Sigmoid colon (tissue), 7 donors: ENCODE measurements around the gene PDRG1. TPM values are rescaled to one million over a fixed set of nuclear protein-coding genes. Genes with fewer than 3 reads are reported as not detected.

Experiments used
- DNase-seq: peaks from one replicate; pipeline ENCODE4 v3.0.0-alpha.2; 2019
- H3K27ac ChIP-seq, 4 donors: fragments of 200-600 bp; sonication (generic); one replicate each; pipeline ENCODE4 v1.5.1; 2016 to 2019; ENCODE audit warnings: mild to moderate bottlenecking in 1 of 4
- H3K27me3 ChIP-seq, 3 donors: fragments of 200-600 bp; sonication (generic); one replicate each; pipeline ENCODE4 v1.5.1; 2019; ENCODE audit warnings: mild to moderate bottlenecking in 1 of 3
- H3K36me3 ChIP-seq, 4 donors: fragments of 200-600 bp; sonication (generic); one replicate each; pipeline ENCODE4 v1.5.1; 2016 to 2019
- H3K4me1 ChIP-seq, 4 donors: fragments of 200-600 bp; sonication (generic); one replicate each; pipeline ENCODE4 v1.5.1; 2017 to 2019
- H3K4me3 ChIP-seq, 4 donors: fragments of 200-600 bp; sonication (generic); one replicate each; pipeline ENCODE4 v1.5.1; 2017 to 2019; ENCODE audit warnings: mild to moderate bottlenecking in 2 of 4, moderate library complexity in 1 of 4
- H3K9me3 ChIP-seq, 4 donors: fragments of 200-600 bp in 3 of 4; sonication (generic) in 3 of 4; one replicate each; pipeline versions ENCODE4 v1.5.1 to v1.6.1; 2013 to 2019
- EP300 ChIP-seq, 4 donors: sonication (generic); formaldehyde crosslinking; IDR thresholded peaks; one replicate each; pipeline ENCODE4 v1.6.1; 2017; ENCODE audit warnings: antibody characterized with exemption in 4 of 4
- POLR2A ChIP-seq, 2 donors: fragments of 450-650 bp; IDR thresholded peaks; one replicate each; pipeline ENCODE4 v1.6.1; 2016; ENCODE audit warnings: antibody characterized with exemption in 2 of 2, mild to moderate bottlenecking in 2 of 2, moderate library complexity in 2 of 2
- POLR2AphosphoS5 ChIP-seq, 4 donors: sonication (generic); formaldehyde crosslinking; IDR thresholded peaks; one replicate each; pipeline ENCODE4 v1.6.1; 2017; ENCODE audit warnings: antibody characterized with exemption in 4 of 4
- WGBS, 2 donors: extraction: QIAGEN DNeasy Blood & Tissue Kit; methylation state at CpG; one replicate each; pipeline ENCODE4 v1.1.7; 2013; 5-methylcytosine and 5-hydroxymethylcytosine counted together
- intact Hi-C: fragments of 100-400 bp; cut with DNase I; formaldehyde crosslinking; loops from one replicate; pipeline ENCODE4 v1.15.1; 2023
- polyA plus RNA-seq, 3 donors: library from polyadenylated mRNA; stranded (reverse); fragments of 200-250 nt; gene quantifications; one replicate each; pipeline ENCODE4 v1.2.3, GENCODE V29; 2013
- total RNA-seq, 4 donors: library from RNA; depleted of rRNA; stranded (reverse); fragments of >200 nt; gene quantifications; one replicate each; pipeline ENCODE4 v1.1.0, GENCODE V29; 2016
- TF ChIP-seq, protein P1 (sequence below), 4 experiments: fragments of 450-650 bp in 3 of 4; fragments of 200-600 bp in 1 of 4; IDR thresholded peaks; one replicate each; pipeline ENCODE4 v1.5.1; 2016 to 2019; ENCODE audit warnings: antibody characterized with exemption in 4 of 4, mild to moderate bottlenecking in 3 of 4, moderate library complexity in 2 of 4
- donor health status: healthy with polysubstance abuse.
- donor health status: Bipolar disorder and iron deficiency.
- donor health status: healthy.

Gene PDRG1
- total and polyA plus RNA-seq, 7 donors = 5.0 to 15.2 (median 10.2) TPM

- intact Hi-C loops = no loop called here
- Histone ChIP-seq H3K36me3 (no peaks in the 10 kb centered on the region), H3K4me3 (no peak overlapping the region), H3K27ac (no peak overlapping the region), H3K27me3 (no peaks in the 10 kb centered on the region), H3K9me3 (no peaks in the 10 kb centered on the region), H3K4me1 (no peaks in the 10 kb centered on the region)
- TF ChIP-seq, protein P1, sequence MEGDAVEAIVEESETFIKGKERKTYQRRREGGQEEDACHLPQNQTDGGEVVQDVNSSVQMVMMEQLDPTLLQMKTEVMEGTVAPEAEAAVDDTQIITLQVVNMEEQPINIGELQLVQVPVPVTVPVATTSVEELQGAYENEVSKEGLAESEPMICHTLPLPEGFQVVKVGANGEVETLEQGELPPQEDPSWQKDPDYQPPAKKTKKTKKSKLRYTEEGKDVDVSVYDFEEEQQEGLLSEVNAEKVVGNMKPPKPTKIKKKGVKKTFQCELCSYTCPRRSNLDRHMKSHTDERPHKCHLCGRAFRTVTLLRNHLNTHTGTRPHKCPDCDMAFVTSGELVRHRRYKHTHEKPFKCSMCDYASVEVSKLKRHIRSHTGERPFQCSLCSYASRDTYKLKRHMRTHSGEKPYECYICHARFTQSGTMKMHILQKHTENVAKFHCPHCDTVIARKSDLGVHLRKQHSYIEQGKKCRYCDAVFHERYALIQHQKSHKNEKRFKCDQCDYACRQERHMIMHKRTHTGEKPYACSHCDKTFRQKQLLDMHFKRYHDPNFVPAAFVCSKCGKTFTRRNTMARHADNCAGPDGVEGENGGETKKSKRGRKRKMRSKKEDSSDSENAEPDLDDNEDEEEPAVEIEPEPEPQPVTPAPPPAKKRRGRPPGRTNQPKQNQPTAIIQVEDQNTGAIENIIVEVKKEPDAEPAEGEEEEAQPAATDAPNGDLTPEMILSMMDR (IDR thresholded peaks at IDR 0.05) = no peak
- TF ChIP-seq EP300 (IDR thresholded peaks at IDR 0.05) = no peak
- TF ChIP-seq POLR2A (IDR thresholded peaks at IDR 0.05) = no peak
- TF ChIP-seq POLR2AphosphoS5 (IDR thresholded peaks at IDR 0.05) = no peak
- no peak for DNase-seq
- WGBS, 2 donors = 18 to 60% methylated on average over 1 of the region's 1 CpG
Measured at GRCh38 chr20:31987744-31988143, 35.9 kb upstream of the PDRG1 start.

DNA sequence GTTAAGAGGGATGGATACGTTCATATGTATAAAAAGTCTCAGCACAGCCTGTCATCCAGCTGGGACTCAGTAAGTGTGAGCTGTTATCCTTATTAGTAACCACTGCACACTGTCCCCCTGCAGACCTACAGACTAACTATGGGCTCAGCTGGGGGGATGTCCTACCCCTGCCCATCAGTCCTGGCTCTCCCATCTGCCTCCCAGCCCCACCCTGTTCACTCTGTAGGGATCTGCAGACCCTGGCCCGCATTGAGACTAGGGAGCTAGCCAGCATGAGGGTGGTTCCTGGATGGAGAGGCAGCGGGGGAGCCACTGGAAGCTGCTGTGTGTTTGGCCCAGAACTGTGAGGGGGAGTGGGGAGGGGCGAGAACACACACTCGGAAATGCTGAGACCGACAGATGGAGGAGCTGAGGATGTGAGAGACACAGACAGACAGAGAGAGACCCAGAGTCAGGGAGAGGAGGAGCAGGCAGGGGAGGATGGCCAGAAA lies 33.2 kb upstream of the PDRG1 start:
- Histone ChIP-seq H3K27me3 (peaks cover 0 to 16% (median 0%) of the 10 kb centered on the region in 3 donors), H3K27ac (no peak overlapping the region), H3K4me1 (no peaks in the 10 kb centered on the region), H3K9me3 (no peaks in the 10 kb centered on the region), H3K36me3 (no peaks in the 10 kb centered on the region), H3K4me3 (no peak overlapping the region)
- DNase-seq = no peak
- intact Hi-C loops = no loop called here
- TF ChIP-seq EP300 (IDR thresholded peaks at IDR 0.05) = no peak
- no peak for TF ChIP-seq POLR2A (IDR thresholded peaks at IDR 0.05)
- TF ChIP-seq, protein P1 (IDR thresholded peaks at IDR 0.05) = no peak
- no peak for TF ChIP-seq POLR2AphosphoS5 (IDR thresholded peaks at IDR 0.05)
- 45 to 50% methylated on average over 6 of the region's 6 CpGs for WGBS, 2 donors

GRCh38 chr20:31981784-31982183 lies 29.9 kb upstream of the PDRG1 start:
- H3K27me3 ChIP-seq = peaks cover 0 to 23% (median 0%) of the 10 kb centered on the region in 3 donors
- no peak for DNase-seq
- H3K27ac ChIP-seq = no peak overlapping the region
- TF ChIP-seq EP300 (IDR thresholded peaks at IDR 0.05) = no peak
- no peak for TF ChIP-seq POLR2A (IDR thresholded peaks at IDR 0.05)
- TF ChIP-seq POLR2AphosphoS5 (IDR thresholded peaks at IDR 0.05) = no peak
- TF ChIP-seq, protein P1 (IDR thresholded peaks at IDR 0.05) = no peak
- no peaks in the 10 kb centered on the region for H3K4me1 ChIP-seq
- no peak overlapping the region for H3K4me3 ChIP-seq
- no peaks in the 10 kb centered on the region for H3K36me3 ChIP-seq
- 55 to 74% methylated on average over 2 of the region's 2 CpGs for WGBS, 2 donors
- no peaks in the 10 kb centered on the region for H3K9me3 ChIP-seq
- intact Hi-C loops = no loop called here

DNA sequence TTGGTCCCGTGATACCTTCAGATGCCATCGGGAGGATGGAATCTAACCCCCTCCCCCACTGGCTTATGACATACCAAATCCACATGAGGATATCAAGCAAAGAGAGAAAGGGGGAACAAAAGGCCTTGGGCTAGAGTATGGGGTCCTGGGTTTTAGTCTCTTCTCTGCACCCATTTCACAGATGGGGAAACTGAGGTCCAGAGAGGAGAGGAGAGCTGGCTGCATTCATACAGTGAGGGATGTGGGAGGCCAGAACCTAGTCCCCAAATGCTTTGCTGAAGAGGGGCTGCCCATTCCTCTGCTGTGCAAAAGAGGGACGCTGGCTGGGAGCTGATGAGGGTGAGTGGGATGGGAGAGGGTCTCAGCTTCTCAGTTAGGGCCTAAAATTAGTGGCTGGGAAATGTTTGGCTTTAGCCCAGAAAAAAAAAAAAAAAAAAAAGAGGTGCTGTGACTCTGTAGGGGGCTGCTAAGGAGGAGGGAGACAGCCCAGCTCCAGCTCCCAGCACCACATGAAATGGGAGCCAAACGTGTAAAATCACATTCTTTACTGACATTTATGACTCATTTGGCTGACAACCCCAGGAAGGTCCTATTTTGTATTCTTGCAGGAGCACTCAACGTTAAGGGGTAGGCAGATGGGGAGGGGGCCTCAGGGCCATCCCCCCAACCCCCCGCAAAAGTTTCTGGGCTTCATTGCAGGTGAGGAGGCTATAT lies 28.0 kb upstream of the PDRG1 start:
- Histone ChIP-seq H3K9me3 (no peaks in the 10 kb centered on the region), H3K36me3 (no peaks in the 10 kb centered on the region), H3K4me3 (no peak overlapping the region), H3K4me1 (no peaks in the 10 kb centered on the region), H3K27me3 (peaks cover 0 to 33% (median 0%) of the 10 kb centered on the region in 3 donors), H3K27ac (no peak overlapping the region)
- TF ChIP-seq EP300 (IDR thresholded peaks at IDR 0.05) = no peak
- no peak for TF ChIP-seq POLR2AphosphoS5 (IDR thresholded peaks at IDR 0.05)
- TF ChIP-seq, protein P1 (IDR thresholded peaks at IDR 0.05) = no peak
- no peak for TF ChIP-seq POLR2A (IDR thresholded peaks at IDR 0.05)
- no peak for DNase-seq
- whole genome bisulfite sequencing, 2 donors = 52 to 54% methylated on average over 6 of the region's 6 CpGs
- intact Hi-C loops = no loop called here
